Prostate gland (tissue), 2 donors: ENCODE measurements around the gene PLSCR4.

Experiments
- POLR2A ChIP-seq: fragments of 450-650 bp; IDR thresholded peaks from one replicate; pipeline ENCODE4 v1.6.1; 2016; ENCODE audit warnings: antibody characterized with exemption, mild to moderate bottlenecking
- TF ChIP-seq, protein P1 (sequence below), 4 experiments: fragments of 200-600 bp in 2 of 4; fragments of 450-650 bp in 2 of 4; sonication (generic) in 2 of 4; IDR thresholded peaks; 1 replicate in 3 of 4; 2 replicates in 1 of 4; pipeline ENCODE4 v1.5.1; 2016 to 2019; ENCODE audit warnings: antibody characterized with exemption in 4 of 4, mild to moderate bottlenecking in 2 of 4, moderate library complexity in 2 of 4

GRCh38 chr3:146200461-146201220, 50.3 kb downstream of the PLSCR4 start:
- TF ChIP-seq, protein P1, sequence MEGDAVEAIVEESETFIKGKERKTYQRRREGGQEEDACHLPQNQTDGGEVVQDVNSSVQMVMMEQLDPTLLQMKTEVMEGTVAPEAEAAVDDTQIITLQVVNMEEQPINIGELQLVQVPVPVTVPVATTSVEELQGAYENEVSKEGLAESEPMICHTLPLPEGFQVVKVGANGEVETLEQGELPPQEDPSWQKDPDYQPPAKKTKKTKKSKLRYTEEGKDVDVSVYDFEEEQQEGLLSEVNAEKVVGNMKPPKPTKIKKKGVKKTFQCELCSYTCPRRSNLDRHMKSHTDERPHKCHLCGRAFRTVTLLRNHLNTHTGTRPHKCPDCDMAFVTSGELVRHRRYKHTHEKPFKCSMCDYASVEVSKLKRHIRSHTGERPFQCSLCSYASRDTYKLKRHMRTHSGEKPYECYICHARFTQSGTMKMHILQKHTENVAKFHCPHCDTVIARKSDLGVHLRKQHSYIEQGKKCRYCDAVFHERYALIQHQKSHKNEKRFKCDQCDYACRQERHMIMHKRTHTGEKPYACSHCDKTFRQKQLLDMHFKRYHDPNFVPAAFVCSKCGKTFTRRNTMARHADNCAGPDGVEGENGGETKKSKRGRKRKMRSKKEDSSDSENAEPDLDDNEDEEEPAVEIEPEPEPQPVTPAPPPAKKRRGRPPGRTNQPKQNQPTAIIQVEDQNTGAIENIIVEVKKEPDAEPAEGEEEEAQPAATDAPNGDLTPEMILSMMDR (IDR thresholded peaks at IDR 0.05), result no peak
- TF ChIP-seq POLR2A, result no peak
